GM10248 (cell line): ENCODE results near the gene HNRNPAB.

Source experiments
- CTCF ChIA-PET: fragments of 300-600 bp; sonication (Branson Sonifier 250); formaldehyde crosslinking; extraction: SDS; loops from one replicate; lab custom pipeline; 2021; ENCODE audit warnings: antibody characterized with exemption; lab: Yijun Ruan, JAX
- POLR2A ChIA-PET: fragments of 350-650 bp; sonication (Branson Sonifier 250); formaldehyde crosslinking; extraction: SDS; loops from one replicate; lab custom pipeline; 2020; ENCODE audit warnings: antibody characterized with exemption; lab: Yijun Ruan, JAX
- DNase-seq: peaks from one replicate; pipeline ENCODE4 v3.0.0; 2012; ENCODE audit errors: extremely low spot score
- TF ChIP-seq, protein P1 (sequence below): IDR thresholded peaks from 2 replicates; pipeline ENCODE4 v1.5.1; 2012; ENCODE audit warnings: mild to moderate bottlenecking, low read depth; ENCODE audit errors: extremely low read depth, missing control alignments, control extremely low read depth

The HNRNPAB gene

DNA sequence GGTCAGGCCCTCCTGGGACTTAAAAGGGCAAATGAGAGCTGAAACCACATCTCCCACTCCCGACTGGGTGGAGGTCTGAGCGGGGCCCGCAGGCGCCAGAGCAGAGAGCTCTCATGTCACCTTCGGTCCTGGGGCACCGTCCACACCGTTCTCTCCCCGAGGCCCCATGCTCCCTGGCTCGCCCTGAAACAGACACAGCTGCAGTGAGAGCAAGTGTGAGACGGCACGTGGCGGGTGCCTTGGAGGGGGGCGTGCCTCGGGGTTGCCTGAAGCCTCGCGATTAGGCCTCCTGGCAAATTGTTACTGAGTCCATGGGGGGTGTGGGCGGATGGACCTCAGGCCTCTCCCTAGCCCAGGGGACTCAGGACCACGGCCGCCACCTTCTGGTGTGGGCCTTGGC is 52.4 kb downstream of the HNRNPAB start:
- TF ChIP-seq, protein P1, sequence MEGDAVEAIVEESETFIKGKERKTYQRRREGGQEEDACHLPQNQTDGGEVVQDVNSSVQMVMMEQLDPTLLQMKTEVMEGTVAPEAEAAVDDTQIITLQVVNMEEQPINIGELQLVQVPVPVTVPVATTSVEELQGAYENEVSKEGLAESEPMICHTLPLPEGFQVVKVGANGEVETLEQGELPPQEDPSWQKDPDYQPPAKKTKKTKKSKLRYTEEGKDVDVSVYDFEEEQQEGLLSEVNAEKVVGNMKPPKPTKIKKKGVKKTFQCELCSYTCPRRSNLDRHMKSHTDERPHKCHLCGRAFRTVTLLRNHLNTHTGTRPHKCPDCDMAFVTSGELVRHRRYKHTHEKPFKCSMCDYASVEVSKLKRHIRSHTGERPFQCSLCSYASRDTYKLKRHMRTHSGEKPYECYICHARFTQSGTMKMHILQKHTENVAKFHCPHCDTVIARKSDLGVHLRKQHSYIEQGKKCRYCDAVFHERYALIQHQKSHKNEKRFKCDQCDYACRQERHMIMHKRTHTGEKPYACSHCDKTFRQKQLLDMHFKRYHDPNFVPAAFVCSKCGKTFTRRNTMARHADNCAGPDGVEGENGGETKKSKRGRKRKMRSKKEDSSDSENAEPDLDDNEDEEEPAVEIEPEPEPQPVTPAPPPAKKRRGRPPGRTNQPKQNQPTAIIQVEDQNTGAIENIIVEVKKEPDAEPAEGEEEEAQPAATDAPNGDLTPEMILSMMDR: no peak
- ChIA-PET CTCF (interaction anchor here (0.6 to 1.2 kb wide), 2 partner anchors 22 to 23 kb away, joined by 3 to 4 read pairs; no protein-coding TSS in a partner anchor), POLR2A (no interaction called here)
- no peak for DNase-seq

DNA sequence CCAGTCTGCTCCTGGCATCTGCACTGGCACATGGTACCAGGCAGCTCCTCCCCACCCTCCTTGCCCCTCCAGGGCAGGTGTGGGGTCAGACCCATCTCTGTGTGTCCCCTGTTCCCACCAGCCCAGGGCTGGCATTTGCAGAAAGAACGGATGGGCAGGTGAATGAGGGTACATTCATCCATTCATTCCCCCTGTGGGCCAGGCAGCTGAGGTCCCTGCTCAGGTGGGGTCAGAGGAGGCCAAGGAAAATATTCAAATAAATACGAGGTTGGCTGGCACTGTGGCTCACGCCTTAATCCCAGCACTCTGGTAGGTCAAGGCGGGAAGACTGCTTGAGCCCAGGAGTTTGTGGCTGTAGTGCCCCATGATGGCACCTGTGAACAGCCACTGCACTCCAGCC is 53.3 kb downstream of the HNRNPAB start:
- CTCF ChIA-PET: no interaction called here
- TF ChIP-seq, protein P1: no peak
- no peak for DNase-seq
- POLR2A ChIA-PET: no interaction called here

DNA sequence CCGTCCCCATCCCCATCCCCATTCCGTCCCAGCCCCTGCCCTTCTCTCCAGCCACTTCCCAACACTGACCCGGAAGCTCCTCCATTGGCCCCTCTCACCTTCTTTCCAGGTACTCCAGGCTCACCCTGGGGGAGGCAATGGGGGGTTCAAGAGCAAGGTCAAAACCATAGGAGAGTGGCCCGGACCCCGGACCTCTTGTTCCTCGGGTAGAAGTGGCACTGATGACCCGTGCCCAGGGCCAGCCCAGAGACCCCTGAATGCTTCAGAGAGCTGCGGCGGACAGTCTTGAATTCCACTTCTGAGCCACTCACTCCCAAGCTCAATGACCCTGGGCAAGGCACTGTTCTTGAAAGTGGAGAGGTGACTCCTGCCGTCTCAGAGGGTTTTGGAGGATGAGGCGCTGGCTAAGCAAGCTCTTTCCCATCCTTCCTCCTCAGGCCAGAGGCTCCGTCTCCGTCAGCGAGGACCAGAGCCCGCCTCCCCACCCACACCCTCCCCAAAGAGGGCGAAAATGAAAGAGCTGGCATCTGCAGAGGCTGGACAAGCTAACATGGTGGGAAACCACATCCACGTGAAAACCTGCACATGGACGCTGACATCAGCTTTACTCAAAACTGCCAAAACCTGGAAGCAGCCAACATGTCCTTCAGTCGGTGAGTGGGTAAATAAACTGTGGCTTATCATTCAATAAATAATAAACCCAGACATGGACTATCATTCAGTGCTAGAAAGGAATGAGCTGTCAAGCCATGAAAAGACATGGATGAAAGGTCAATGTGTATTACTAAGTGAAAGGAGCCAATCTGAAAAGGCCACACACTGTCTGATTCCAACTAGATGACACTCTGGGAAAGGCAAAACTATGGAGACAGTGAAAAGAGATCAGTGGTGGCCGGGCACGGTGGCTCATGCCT is 55.5 kb downstream of the HNRNPAB start:
- no peak for DNase-seq
- POLR2A ChIA-PET: no interaction called here
- TF ChIP-seq, protein P1: no peak
- CTCF ChIA-PET: interaction anchor here (0.9 to 1.1 kb wide), 2 partner anchors 22 to 25 kb away, joined by 3 to 4 read pairs; no protein-coding TSS in a partner anchor
